ENCODE measurements around the gene R3HCC1L.

R3HCC1L gene

GRCh38 chr10:98251399-98251798, 116.9 kb downstream of the R3HCC1L start:
- H3K4me3 ChIP-seq (ENCODE audit: low read length) = no peak overlapping the region
- peak; percentile 50 for DNase-seq (ENCODE audit: low read depth)
- TF ChIP-seq CTCF (IDR thresholded peaks at IDR 0.05; ENCODE audit: insufficient read depth, low read depth, low read length, missing control alignments) = peak; percentile 7

- no peak overlapping the region for H3K4me3 ChIP-seq (ENCODE audit: low read length)
- no peak for DNase-seq (ENCODE audit: low read depth)
- no peak for TF ChIP-seq CTCF (IDR thresholded peaks at IDR 0.05; ENCODE audit: insufficient read depth, low read depth, low read length, missing control alignments)
Measured at GRCh38 chr10:98252464-98252863, 118.0 kb downstream of the R3HCC1L start.

GRCh38 chr10:98253499-98253898, 119.0 kb downstream of the R3HCC1L start:
- DNase-seq (ENCODE audit: low read depth) = no peak
- no peak overlapping the region for H3K4me3 ChIP-seq (ENCODE audit: low read length)
- TF ChIP-seq CTCF (IDR thresholded peaks at IDR 0.05; ENCODE audit: insufficient read depth, low read depth, low read length, missing control alignments) = no peak

- H3K4me3 ChIP-seq (ENCODE audit: low read length) = no peak overlapping the region
- TF ChIP-seq CTCF (IDR thresholded peaks at IDR 0.05; ENCODE audit: insufficient read depth, low read depth, low read length, missing control alignments) = no peak
- no peak for DNase-seq (ENCODE audit: low read depth)
Measured at GRCh38 chr10:98254234-98254974, 119.9 kb downstream of the R3HCC1L start.

- no peak for DNase-seq (ENCODE audit: low read depth)
- no peak overlapping the region for H3K4me3 ChIP-seq (ENCODE audit: low read length)
- TF ChIP-seq CTCF (IDR thresholded peaks at IDR 0.05; ENCODE audit: insufficient read depth, low read depth, low read length, missing control alignments) = no peak
Measured at GRCh38 chr10:98255146-98255877, 120.9 kb downstream of the R3HCC1L start.

GRCh38 chr10:98256692-98257091, 122.2 kb downstream of the R3HCC1L start:
- no peak for DNase-seq (ENCODE audit: low read depth)
- TF ChIP-seq CTCF (IDR thresholded peaks at IDR 0.05; ENCODE audit: insufficient read depth, low read depth, low read length, missing control alignments) = no peak
- H3K4me3 ChIP-seq (ENCODE audit: low read length) = no peak overlapping the region

Data from epithelial cell of esophagus (primary cell).